H9 (cell line): Measurements from ENCODE around the gene GOLGA6L1. TPM values are rescaled to one million over a fixed set of nuclear protein-coding genes. Genes with fewer than 3 reads are reported as not detected.

Experiments used
- DNase-seq: peaks from one replicate; pipeline ENCODE4 v3.0.0-alpha.2; 2017
- H2AFZ ChIP-seq: one replicate; pipeline ENCODE4 v1.6.1; 2013; ENCODE audit warnings: mild to moderate bottlenecking, low read length, control low read depth, moderate library complexity
- H2AK5ac ChIP-seq: 2 replicates; pipeline ENCODE4 v1.6.1; 2013; ENCODE audit warnings: low read length, control low read depth, mixed read lengths; ENCODE audit not compliant: insufficient read length
- H2BK120ac ChIP-seq: one replicate; pipeline ENCODE4 v1.6.1; 2013; ENCODE audit warnings: low read depth, mild to moderate bottlenecking, low read length, control low read depth, inconsistent platforms; ENCODE audit not compliant: poor library complexity, severe bottlenecking
- H2BK12ac ChIP-seq: 2 replicates; pipeline ENCODE4 v1.6.1; 2013; ENCODE audit warnings: low read length, control low read depth, mixed read lengths, low read depth; ENCODE audit not compliant: insufficient read length
- H2BK15ac ChIP-seq: 2 replicates; pipeline ENCODE4 v1.6.1; 2013; ENCODE audit warnings: low read depth, low read length, control low read depth
- H2BK20ac ChIP-seq: one replicate; pipeline ENCODE4 v1.6.1; 2013; ENCODE audit warnings: low read depth, mild to moderate bottlenecking, low read length, control low read depth, inconsistent platforms; ENCODE audit not compliant: poor library complexity, severe bottlenecking
- H2BK5ac ChIP-seq: 2 replicates; pipeline ENCODE4 v1.6.1; 2013; ENCODE audit warnings: low read length, control low read depth, mixed read lengths; ENCODE audit not compliant: insufficient read length
- H3K14ac ChIP-seq: 2 replicates; pipeline ENCODE4 v1.6.1; 2013; ENCODE audit warnings: low read length, control low read depth; ENCODE audit not compliant: insufficient read depth
- H3K18ac ChIP-seq: 2 replicates; pipeline ENCODE4 v1.6.1; 2013; ENCODE audit warnings: low read depth, mild to moderate bottlenecking, mixed read lengths, low read length, control low read depth; ENCODE audit not compliant: insufficient read length
- H3K23ac ChIP-seq: 2 replicates; pipeline ENCODE4 v1.6.1; 2013; ENCODE audit warnings: low read length, control low read depth, mixed read lengths, low read depth; ENCODE audit not compliant: insufficient read length
- H3K23me2 ChIP-seq: 2 replicates; pipeline ENCODE4 v1.6.1; 2013; ENCODE audit warnings: low read depth, mild to moderate bottlenecking, mixed read lengths, low read length, control low read depth; ENCODE audit not compliant: insufficient read length, poor library complexity, severe bottlenecking
- H3K27ac ChIP-seq: 2 replicates; pipeline ENCODE4 v1.5.1; 2013; ENCODE audit warnings: low read length, control low read depth, mixed read lengths, low read depth; ENCODE audit not compliant: insufficient read length
- H3K27me3 ChIP-seq: 2 replicates; pipeline ENCODE4 v1.6.1; 2013; ENCODE audit warnings: low read length, control low read depth, inconsistent platforms; ENCODE audit not compliant: insufficient read depth
- H3K4ac ChIP-seq: 2 replicates; pipeline ENCODE4 v1.6.1; 2013; ENCODE audit warnings: low read depth, mild to moderate bottlenecking, control low read depth, inconsistent platforms, low read length, moderate library complexity
- H3K4me1 ChIP-seq: 2 replicates; pipeline ENCODE4 v1.6.1; 2013; ENCODE audit warnings: low read length, control low read depth, inconsistent platforms; ENCODE audit not compliant: insufficient read depth
- H3K4me2 ChIP-seq: 2 replicates; pipeline ENCODE4 v1.6.1; 2013; ENCODE audit warnings: low read length, control low read depth, mixed read lengths; ENCODE audit not compliant: insufficient read length, insufficient read depth
- H3K56ac ChIP-seq: 2 replicates; pipeline ENCODE4 v1.6.1; 2013; ENCODE audit warnings: low read depth, mild to moderate bottlenecking, mixed read lengths, low read length, control low read depth; ENCODE audit not compliant: insufficient read length
- H3K79me1 ChIP-seq: 2 replicates; pipeline ENCODE4 v1.6.1; 2013; ENCODE audit warnings: low read depth, mild to moderate bottlenecking, moderate library complexity, low read length, control low read depth, inconsistent platforms; ENCODE audit not compliant: insufficient read depth, poor library complexity, severe bottlenecking
- H3K79me2 ChIP-seq: 2 replicates; pipeline ENCODE4 v1.6.1; 2013; ENCODE audit warnings: low read length, control low read depth, inconsistent platforms; ENCODE audit not compliant: insufficient read depth
- H3K9ac ChIP-seq: 2 replicates; pipeline ENCODE4 v1.6.1; 2013; ENCODE audit warnings: low read length, control low read depth, mixed read lengths; ENCODE audit not compliant: insufficient read length; ENCODE audit errors: extremely low read depth
- H3K9me3 ChIP-seq: one replicate; pipeline ENCODE4 v1.6.1; 2013; ENCODE audit warnings: low read depth, low read length, inconsistent platforms; ENCODE audit not compliant: control insufficient read depth
- H3T11ph ChIP-seq: one replicate; pipeline ENCODE4 v1.6.1; 2013; ENCODE audit warnings: mild to moderate bottlenecking, low read length, control low read depth, inconsistent platforms
- H4K20me1 ChIP-seq: one replicate; pipeline ENCODE4 v1.6.1; 2013; ENCODE audit not compliant: control insufficient read depth, insufficient read length, insufficient read depth
- H4K5ac ChIP-seq: 2 replicates; pipeline ENCODE4 v1.6.1; 2013; ENCODE audit warnings: low read depth, mild to moderate bottlenecking, mixed read lengths, low read length, control low read depth; ENCODE audit not compliant: insufficient read length
- H4K8ac ChIP-seq: replicated peaks from 2 replicates; pipeline ENCODE4 v1.6.1; 2013; ENCODE audit warnings: low read length, control low read depth, mixed read lengths, low read depth; ENCODE audit not compliant: insufficient read length
- H4K91ac ChIP-seq: 2 replicates; pipeline ENCODE4 v1.6.1; 2013; ENCODE audit warnings: low read depth, mild to moderate bottlenecking, moderate library complexity, mixed read lengths, low read length, control low read depth; ENCODE audit not compliant: insufficient read length
- H3K27ac Mint-ChIP-seq, 3 experiments: 2 replicates in 2 of 3; 3 replicates in 1 of 3; pipeline ENCODE4 v1.8.0; 2020 to 2021; ENCODE audit warnings: mixed read lengths in 3 of 3, mild to moderate bottlenecking in 1 of 3, moderate library complexity in 1 of 3
- H3K27me3 Mint-ChIP-seq: 2 replicates; pipeline ENCODE4 v1.8.0; 2021; ENCODE audit warnings: low read depth, mild to moderate bottlenecking, moderate library complexity, mixed read lengths
- H3K36me3 Mint-ChIP-seq, 3 experiments: 2 replicates in 2 of 3; 3 replicates in 1 of 3; pipeline ENCODE4 v1.8.0; 2020 to 2021; ENCODE audit warnings: low read depth in 3 of 3, mixed read lengths in 3 of 3; ENCODE audit not compliant: insufficient read depth in 1 of 3
- H3K4me1 Mint-ChIP-seq, 2 experiments: 2 replicates each; pipeline ENCODE4 v1.8.0; 2020; ENCODE audit warnings: mixed read lengths in 2 of 2
- H3K4me3 Mint-ChIP-seq, 2 experiments: 2 replicates in 1 of 2; 3 replicates in 1 of 2; pipeline ENCODE4 v1.8.0; 2020 to 2021; ENCODE audit warnings: mild to moderate bottlenecking in 2 of 2, mixed read lengths in 2 of 2, moderate library complexity in 1 of 2
- H3K9me3 Mint-ChIP-seq, 2 experiments: 2 replicates in 1 of 2; 3 replicates in 1 of 2; pipeline ENCODE4 v1.8.0; 2020; ENCODE audit warnings: mild to moderate bottlenecking in 2 of 2, mixed read lengths in 2 of 2, moderate library complexity in 1 of 2
- WGBS: extraction: QIAGEN DNeasy Blood & Tissue Kit; methylation state at CpG from one replicate; pipeline ENCODE4 v1.1.7; 2013; ENCODE audit warnings: missing lambda C conversion rate, low lambda C conversion rate, mixed read lengths; ENCODE audit not compliant: insufficient read length; ENCODE audit errors: extremely low coverage; 5-methylcytosine and 5-hydroxymethylcytosine counted together
- total RNA-seq: library from RNA; stranded (reverse); gene quantifications from 2 replicates; pipeline ENCODE4 v1.2.1, GENCODE V29; 2021
- TF ChIP-seq, protein P1 (sequence below): fragments of 200-600 bp; sonication (generic); conservative IDR thresholded peaks from 3 replicates; pipeline ENCODE4 v1.8.0; 2021; ENCODE audit warnings: antibody characterized with exemption, mild to moderate bottlenecking

GOLGA6L1 gene
- total RNA-seq, 1 experiment from 2014 or later: not detected

DNA sequence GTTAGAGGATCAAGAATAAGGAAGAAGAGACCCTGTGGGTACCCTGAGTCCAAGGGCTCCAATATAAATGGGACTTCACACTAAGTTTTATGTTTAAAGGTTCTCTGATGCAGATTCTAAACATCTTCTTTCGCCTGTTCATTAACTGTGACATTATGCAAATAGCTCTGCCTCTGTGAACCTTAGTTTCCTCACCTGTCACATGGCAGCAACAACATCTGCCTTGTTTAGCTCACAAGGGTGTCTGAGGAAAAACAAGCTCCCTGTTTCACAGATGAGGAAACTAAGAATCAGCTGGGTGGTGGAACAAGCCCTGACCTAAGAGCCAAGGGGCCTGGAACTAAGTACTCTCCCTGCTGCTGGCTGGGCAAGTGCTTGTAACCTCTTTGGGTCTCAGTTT is 40.8 kb downstream of the GOLGA6L1 start:
- H4K8ac ChIP-seq: no peak overlapping the region
- H3K14ac ChIP-seq: no peak overlapping the region
- H2AK5ac ChIP-seq: no peak overlapping the region
- H3K79me1 ChIP-seq: no peaks in the 10 kb centered on the region
- no peak overlapping the region for H4K5ac ChIP-seq
- no peak overlapping the region for H2BK5ac ChIP-seq
- H3K4me2 ChIP-seq: no peak overlapping the region
- H3K9me3 Mint-ChIP-seq: peaks cover 41% of the 10 kb centered on the region in 2 experiments
- peaks cover 4% of the 10 kb centered on the region for H3K9me3 ChIP-seq
- H2BK120ac ChIP-seq: no peak overlapping the region
- no peaks in the 10 kb centered on the region for H4K20me1 ChIP-seq
- H3K27me3 ChIP-seq: no peaks in the 10 kb centered on the region
- TF ChIP-seq, protein P1, sequence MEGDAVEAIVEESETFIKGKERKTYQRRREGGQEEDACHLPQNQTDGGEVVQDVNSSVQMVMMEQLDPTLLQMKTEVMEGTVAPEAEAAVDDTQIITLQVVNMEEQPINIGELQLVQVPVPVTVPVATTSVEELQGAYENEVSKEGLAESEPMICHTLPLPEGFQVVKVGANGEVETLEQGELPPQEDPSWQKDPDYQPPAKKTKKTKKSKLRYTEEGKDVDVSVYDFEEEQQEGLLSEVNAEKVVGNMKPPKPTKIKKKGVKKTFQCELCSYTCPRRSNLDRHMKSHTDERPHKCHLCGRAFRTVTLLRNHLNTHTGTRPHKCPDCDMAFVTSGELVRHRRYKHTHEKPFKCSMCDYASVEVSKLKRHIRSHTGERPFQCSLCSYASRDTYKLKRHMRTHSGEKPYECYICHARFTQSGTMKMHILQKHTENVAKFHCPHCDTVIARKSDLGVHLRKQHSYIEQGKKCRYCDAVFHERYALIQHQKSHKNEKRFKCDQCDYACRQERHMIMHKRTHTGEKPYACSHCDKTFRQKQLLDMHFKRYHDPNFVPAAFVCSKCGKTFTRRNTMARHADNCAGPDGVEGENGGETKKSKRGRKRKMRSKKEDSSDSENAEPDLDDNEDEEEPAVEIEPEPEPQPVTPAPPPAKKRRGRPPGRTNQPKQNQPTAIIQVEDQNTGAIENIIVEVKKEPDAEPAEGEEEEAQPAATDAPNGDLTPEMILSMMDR: no peak
- no peaks in the 10 kb centered on the region for H3K79me2 ChIP-seq
- no peaks in the 10 kb centered on the region; the same call in 1 of the 2 replicates for H3K27me3 Mint-ChIP-seq
- no peak overlapping the region for H2BK12ac ChIP-seq
- no peak overlapping the region for H3K56ac ChIP-seq
- no peak overlapping the region for H3K27ac Mint-ChIP-seq
- H2BK15ac ChIP-seq: no peak overlapping the region
- no peak overlapping the region for H3K18ac ChIP-seq
- no peak overlapping the region for H3K27ac ChIP-seq
- no peak for DNase-seq
- no peaks in the 10 kb centered on the region for H3K4me1 ChIP-seq
- H2BK20ac ChIP-seq: no peak overlapping the region
- H3K9ac ChIP-seq: no peak overlapping the region
- no CpG with 5 or more reads among the region's 1 CpG for WGBS
- no peaks in the 10 kb centered on the region for H3K36me3 Mint-ChIP-seq
- H3K23ac ChIP-seq: no peak overlapping the region
- no peak overlapping the region for H3T11ph ChIP-seq
- no peaks in the 10 kb centered on the region for H3K23me2 ChIP-seq
- H3K4me3 Mint-ChIP-seq: no peak overlapping the region
- H3K4ac ChIP-seq: no peak overlapping the region
- no peak overlapping the region for H4K91ac ChIP-seq
- H3K4me1 Mint-ChIP-seq: peaks cover 5% of the 10 kb centered on the region in 2 experiments; a peak in 3 of 4 replicates
- H2AFZ ChIP-seq: no peak overlapping the region
